HG02973 (cell line): ENCODE measurements around the gene UMOD.

Source experiments
- ATAC-seq: cut with Tn5 transposase; IDR thresholded peaks from one replicate; pipeline ENCODE4 v1.9.1; 2021; ENCODE audit warnings: moderate library complexity; ENCODE audit not compliant: unreplicated experiment

The UMOD gene

DNA sequence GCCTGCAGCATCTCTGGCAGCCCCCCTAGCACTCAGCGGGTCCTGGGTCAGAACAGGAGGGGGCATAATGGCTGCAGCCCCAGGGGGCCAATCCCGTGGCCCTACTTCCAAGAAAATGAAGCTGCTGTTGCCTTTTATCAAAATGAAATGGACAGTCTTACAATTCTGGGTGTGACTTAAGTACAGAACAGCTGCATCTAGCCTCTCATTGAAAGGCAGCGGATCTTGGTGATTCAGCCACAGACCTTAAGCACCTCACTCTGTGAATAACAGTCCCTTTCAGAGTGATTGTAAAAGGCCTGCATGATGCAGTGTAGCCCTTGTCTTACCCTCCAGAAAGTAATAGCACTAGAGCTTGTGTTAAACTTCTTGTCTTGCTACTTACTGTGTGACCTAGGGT, 11.5 kb upstream of the UMOD start:
- no peak for ATAC-seq

DNA sequence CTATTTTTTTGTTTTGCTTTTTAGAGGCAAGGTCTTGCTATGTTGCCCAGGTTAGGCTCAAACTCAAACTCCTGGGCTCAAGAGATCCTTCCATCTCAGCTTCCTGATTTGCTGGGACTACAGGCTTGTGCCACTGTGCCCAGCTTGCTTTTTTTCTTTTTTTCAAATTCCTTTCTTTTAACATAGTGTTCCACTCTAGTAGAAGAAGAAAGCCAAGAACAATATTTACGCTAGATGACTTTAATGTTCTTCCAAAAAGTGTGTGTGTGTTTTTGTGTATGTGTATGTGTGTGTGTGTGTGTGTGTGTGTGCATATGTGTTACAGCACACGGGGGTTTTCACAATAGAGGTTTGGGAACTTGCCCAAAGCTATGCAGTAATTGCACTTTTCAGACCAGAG, 10.7 kb upstream of the UMOD start:
- no peak for ATAC-seq

DNA sequence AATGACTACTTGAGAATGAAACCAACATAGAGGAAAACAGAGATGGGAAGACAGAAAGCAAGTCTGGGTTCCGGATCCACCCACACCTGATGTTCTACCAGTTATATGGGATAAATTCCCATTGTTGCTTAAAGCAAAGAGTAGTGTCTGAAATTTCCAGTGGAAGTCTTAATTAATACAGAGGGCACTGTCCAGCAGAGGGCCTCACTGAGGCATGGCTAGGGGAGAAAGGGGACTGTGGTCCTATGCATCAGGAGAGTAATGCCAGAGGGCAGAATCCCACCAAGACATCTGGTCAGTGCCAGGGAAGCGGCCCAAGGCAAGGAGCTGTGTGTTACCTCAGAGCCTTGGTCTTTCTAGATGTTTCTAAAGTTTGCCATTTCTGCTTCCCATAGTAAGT, 7.5 kb upstream of the UMOD start:
- ATAC-seq, result no peak

DNA sequence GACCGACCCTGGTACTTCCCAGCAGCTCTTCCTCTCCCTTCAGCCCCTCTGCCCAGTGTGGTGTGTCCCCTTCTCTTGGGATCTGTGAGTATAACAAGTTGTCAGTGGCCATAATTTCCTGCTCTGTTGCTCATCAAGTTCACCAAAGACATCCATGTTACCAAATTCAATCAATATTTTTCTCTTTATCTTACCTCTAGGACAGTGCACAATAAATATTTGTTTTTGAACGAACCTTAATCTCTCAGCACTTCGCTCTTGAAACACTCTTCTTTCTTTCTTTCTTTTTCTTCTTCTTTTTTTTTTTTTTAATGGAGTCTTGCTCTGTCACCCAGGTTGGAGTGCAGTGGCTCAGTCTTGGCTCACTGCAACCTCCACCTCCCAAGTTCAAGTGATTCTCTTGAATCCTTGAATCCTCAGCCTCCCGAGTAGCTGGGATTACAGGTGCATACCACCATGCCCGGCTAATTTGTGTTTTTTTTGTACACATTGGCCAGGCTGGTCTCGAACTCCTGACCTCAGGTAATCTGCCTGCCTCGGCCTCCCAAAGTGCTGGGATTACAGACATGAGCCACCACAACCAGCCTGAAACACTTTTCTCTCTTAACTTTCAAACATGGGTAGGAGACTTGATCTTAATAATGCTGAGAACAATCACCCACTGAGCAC, 2.7 kb upstream of the UMOD start:
- no peak for ATAC-seq

DNA sequence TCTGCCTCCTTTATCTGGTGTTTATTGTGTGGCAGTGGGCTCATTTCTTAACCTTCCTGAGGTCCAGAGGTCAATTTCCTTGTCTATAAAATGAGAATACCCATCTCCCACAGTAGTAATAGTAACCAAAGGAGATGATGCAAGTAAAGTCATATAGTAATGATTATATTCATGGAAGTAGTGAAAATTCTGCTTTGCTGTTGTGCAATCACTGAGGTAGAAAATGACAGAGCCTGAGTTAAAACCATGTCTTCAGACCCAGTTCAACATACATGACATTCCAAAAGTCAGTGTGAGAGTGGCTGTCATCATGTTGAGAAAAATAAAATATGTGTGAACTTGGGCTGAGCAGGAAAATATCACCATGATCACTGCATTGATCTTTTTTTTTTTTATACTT, 864 bp upstream of the UMOD start:
- ATAC-seq, result no peak

DNA sequence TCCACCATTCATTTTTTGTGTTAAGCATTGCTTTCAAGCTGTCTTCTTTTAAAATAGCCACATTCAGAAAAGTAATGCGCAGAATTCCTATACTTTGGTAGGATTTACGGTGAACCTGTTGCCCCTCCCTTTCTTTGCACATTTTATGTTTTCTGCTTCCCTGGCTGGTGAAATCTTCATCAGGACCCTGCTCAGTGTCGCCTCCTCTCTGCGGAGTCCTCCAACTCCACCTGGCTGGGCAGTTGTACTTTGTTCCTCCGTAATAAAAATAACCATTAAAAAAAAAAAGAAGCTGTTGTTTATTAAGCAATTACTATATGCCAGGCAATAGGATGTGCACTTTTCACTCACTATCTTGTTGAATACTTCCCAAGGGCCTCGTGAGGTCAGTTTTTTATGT, 2.9 kb downstream of the UMOD start:
- ATAC-seq, result no peak

DNA sequence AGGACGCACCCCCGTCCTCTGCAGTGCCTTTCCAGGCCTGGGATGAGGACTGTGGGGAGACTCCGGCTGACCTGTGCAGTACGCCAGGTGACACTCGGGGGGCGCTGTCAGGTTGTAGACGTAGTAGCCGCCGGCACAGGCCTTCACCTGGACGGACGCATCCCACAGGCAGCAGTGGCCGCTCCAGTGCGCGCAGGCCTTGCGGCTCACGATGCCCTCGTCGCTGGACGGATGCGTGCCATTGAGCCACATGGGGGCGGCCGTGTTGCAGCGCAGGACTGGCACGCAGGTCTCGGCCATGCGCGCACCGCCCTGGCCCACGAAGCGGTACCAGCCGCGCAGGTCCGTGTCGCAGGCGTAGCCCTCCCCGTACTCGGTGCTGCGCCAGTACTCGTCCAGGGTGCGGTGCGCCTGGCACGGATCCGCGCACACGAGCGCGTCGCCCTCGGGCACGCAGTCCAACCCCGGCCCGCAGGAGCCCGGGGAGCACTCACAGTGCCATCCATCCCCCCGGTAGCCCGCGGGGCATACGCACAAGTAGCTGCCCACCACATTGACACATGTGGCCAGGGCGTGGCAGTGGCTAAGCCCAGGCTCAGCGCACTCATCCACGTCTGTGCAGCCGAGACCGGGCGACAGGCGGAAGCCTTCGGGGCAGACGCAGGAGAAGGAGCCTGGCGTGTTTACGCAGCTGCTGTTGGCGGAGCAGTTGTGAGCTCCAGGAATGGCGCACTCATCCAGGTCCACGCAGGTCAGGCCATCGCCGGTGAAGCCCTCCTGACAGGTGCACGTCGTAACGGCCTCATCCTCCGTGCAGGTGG, 3.9 kb downstream of the UMOD start:
- ATAC-seq, result no peak

DNA sequence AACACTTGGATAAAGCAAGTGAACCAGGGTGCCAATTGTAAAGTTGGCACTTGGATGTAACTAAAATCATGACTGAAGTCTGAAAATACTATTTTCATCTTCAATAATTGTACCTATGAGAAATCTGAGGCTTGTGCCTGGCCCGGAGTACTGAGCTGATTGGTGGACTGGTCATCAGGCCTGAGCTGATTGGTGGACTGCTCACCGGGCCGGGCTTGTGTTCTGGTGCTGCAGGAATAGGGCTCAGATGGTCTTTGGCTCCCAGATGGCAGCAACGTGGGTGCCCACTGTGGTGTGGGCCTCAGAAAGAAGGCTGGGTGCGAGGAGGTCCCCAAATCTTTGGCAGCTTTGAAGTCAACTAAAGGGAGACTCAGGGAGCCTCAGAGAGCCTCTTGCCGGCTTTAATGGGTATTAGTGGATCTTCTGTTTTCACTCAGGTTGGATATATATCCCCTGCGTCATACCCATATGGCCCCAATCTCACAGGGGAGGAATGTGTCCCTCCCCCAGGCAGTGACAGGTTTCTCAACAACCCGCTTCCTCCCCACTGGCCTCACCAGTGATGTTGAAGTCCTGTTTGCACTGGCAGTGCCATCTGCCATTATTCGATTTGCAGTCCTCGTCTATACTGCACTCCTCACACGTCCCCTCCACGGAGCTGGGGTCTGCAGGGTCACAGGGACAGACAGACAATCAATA, 4.7 kb downstream of the UMOD start:
- ATAC-seq, result no peak

DNA sequence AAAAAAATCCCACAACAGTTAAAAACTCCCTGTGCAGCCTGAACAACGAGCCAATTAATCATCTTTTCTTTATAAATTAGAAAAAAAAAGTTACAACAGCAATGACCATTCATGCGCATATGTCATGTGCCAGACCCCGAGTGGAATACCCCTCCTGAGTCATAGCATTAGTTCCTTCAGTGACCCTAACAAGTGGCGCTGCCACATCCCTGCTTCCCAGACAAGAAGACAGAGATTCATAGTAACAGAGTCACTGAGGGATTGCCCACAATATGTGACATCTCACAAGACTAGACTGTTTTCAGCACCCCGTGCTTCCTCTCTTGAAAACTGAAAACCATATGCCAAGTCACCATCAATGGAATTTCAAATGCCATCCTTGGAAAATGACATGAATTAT, 7.9 kb downstream of the UMOD start:
- ATAC-seq, result no peak

DNA sequence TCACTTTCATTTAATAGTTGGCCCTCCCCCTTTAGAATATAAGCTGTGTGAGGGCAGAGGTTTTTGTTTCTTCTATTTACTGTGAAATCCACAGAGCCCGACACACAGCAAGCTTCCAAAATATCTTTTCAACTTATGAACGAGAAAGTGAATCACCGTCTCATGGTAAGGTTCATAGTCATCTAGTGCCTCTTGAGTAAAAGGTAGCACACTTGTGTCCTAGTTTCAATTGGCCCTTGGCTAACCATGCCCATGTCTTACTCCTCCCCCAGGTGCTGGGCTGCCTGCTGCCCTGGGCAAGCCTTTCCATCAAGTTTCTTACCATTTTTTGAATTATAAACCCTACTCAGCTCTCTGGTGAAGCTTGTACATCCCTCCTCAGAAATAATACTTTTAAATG, 12.8 kb downstream of the UMOD start:
- ATAC-seq, result no peak

DNA sequence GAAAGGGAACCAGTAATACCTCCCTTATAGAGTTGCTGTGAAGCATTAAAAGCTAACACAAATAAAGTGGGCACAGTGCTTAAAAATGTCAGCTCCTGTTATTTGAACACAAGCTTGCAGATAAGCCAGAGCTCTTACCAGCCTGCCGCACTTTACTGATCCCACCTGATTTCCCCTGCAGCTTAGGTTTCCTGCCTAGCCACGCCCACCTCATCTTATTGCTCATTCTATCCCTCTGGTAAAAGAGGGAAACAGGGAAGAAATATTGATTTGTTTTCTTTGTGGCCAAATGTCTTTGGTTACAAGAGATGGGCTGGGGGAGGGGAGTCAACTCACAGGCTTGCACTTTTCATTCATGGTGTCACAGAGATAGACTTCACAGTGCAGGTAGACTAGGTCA, 15.6 kb downstream of the UMOD start:
- ATAC-seq, result no peak

DNA sequence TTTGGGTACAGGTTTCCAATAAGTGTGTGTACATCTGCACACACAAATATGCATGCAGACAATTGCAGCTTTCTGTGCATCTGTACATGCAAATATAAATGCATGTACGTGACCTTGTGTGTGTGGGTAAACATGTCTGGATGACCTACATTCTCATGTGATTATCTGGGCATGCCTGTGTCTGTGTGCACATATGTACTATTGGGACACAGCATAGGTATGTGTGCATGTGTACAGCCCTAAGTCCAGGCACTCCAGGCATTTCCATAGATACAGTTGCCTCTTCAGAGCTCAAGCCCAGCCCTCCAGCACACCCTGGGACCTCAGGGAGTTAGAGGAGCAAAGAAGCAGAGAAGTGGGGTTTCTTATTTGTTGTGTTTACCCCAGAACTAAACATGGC, 18.1 kb downstream of the UMOD start:
- no peak for ATAC-seq

DNA sequence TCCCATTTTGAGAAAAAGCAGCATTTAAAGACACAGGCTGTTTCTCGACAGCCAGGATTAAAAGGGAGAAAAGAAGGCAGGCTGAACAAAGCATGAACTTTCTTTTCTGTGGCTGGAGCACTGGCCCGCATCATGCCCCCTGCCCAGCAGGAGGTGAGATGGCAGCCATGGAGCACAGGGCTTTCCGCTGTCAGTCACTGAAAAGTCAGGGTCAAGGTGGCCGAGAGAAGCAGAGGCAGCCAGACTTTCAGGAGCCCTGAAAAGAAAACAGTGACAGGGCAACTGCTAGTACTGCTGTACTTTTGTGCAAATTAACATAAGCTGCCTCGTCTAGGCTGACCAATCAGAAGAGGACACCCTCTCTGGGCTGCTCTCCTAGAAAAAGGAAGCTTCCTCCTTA, 19.4 kb downstream of the UMOD start:
- ATAC-seq, result no peak

DNA sequence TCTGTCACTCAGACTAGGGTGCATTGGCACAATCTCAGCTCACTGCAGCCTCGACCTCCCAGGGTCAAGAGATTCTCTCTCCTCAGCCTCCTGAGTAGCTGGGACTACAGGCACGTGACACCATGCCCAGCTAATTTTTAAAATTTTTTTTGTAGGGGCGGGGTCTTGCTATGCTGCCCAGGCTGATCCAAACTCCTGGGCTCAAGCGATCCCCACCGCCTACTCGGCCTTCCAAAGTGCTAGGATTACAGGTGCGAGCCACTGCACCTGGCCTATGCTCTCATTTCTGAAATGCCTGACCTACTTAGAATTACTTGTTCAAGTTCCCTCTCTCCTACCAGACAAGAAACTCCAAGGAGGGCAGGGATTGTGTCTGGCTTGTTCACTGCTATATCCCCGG, 20.1 kb downstream of the UMOD start:
- no peak for ATAC-seq

DNA sequence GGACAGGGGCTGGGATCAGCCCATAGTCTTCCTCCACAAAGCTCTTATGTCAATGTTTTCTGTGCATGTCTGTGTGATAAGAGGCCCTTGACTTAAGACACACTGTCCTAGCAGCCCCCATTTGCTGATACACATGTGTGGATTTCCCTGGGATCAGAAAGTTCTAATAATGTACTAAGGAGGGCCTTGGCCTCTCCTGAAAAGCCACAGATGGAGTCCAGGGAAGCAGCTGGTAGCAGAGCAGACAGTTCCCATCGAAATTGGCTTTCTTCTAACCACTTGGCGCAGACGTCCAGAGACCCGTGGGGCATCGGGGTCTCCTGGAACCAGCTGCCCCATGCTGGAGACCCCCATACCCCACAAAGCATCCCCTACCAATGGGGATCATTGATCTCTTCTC, 20.9 kb downstream of the UMOD start:
- no peak for ATAC-seq

DNA sequence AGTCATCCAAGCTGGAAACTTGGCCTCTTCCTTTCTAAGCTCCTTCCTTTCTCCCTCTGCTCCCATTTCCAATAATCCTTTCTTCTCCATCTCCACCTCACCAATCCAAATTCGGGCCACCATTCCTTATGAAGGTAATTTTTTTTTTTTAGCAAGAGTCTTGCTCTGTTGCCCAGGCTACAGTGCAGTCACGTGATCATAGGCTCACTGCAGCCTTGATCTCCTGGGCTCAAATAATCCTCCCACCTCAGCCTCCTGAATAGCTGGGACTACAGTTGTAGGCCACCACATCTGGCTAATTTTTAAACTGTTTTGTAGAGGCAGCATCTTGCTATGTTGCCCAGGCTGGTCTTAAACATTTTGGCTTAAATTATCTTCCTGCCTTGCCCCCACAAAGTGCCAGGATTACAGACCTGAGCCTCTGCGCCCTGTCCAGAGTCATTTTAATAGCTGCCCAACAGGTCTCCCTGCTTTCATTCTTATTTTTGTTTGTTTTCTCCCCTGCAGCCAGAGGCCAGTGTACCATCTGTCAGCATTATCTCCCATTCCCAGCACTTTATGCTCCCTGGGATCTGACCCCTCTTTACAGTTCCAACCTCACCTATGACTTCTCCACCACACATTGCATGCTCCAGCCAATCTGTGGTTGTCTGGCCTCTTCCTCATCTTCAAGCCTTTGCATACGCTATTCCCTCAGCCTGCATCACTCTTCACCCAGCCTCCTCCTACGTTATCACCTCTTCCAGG, 22.9 kb downstream of the UMOD start:
- no peak for ATAC-seq

DNA sequence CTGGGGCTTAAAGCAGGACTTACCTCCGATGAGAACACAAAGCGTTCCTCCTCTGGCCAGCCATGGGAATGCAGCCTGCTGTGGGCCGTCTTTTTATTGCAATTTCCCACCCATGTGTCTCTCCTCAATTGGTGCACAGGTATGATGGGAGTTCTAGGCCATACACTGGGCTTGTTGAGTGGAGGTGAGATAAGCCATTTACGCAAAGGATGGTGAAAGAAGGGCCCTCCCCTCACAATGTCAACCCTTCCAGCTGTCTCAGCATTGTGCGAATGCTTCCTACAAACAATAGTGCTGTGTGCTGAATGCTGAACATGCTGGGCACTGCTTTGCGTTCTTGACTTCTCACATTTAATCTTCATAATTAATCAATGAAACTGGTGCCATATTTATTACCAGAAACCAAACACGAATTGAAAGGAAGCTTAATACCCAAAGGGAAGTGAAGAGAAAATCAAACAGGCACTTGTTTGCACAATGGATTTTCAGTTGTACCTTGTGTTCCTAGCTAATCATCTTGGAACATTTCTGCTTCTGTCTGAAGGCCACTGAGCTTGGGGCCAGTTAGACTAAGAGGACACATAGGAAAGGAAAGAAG, 25.0 kb downstream of the UMOD start, which contains the start of gene GP2:
GP2 (minus strand) TSS at position 70 of the 598 bp plus-strand sequence. CDS start 1,082 bp downstream, outside the sequence.
- no peak for ATAC-seq

DNA sequence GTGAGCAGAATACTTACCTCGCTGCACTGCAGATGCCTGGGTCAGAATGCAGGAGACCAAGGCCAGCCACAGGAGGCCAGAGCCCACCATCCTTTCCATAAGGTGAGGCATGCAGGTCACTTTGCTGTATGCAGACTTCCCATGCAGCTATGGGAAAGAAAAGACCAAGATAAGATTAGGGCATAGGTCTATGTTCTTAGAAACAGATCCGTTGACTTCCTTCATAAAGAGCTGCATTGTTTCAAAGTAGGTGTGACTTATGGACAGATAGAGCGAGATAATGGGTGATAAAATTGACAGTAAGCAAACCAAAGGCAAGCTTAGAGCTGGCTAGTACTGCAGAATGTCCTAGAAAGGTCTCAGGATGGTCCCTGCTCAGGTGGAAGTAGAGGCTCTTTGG, 26.2 kb downstream of the UMOD start:
- no peak for ATAC-seq

DNA sequence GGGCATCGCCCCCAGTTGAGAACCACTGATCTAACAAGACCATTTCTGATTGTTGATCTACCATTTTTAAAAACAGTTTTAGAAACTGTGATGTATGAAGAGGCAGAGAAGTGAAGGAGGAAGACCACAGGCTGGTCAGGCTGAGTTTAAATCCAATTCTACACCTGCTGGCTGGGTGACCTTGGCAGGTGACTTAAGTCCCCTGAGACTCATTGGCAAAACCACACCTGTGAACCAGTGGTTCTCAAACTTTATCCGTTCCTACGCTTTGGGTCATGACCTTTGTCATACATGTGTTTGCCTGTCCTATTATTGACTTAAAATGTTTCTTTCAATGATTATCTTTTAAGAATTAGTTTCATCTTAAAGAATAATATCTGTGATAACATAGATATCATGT, 27.5 kb downstream of the UMOD start:
- no peak for ATAC-seq

DNA sequence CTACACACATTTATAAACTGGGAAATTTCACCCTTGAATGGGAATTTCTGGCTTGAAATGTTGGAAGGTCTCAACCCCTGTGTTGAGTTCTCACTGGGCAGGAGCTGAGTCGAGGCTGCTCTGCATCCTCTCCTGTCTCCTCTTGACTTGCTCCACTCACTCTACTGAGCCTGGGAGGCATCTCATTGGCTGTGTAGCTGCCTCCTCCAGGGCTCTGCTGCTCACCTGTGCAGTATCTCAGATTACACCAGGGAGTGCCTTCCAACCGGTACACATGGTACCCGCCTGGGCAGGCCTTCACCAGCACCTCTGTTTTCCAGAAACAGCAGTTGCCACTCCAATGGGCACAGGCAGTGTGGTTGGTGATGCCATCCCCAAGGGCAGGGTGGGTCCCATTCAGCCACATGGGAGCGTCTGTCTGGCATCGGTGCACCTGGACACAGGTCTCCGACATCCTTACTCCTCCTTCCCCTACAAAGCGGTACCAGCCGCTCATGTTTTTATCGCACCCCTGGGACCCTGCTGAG, 28.9 kb downstream of the UMOD start:
- no peak for ATAC-seq

DNA sequence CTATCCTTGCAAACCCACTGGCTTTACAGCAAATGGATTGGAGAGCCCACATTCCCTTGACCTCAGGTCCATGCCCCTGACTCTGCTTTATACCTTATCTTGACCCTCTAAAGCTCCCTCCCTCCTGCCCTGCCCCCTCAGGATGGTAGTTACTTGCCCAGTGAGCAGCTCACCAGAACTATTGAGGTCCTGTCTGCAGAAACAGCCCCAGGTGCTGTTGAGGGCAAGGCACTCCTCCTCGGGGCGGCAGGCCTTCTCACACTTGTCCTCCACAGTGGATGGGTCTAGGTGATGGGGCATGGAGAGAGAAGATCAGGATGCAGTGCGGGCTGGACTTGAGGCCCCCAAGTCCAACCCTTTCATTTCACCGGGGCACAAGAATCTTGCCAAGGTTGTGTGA, 29.8 kb downstream of the UMOD start:
- ATAC-seq, result no peak
